ENCODE results near the gene HAL. TPM values are rescaled to one million over a fixed set of nuclear protein-coding genes. Genes with fewer than 3 reads are reported as not detected.

HAL gene, protein sequence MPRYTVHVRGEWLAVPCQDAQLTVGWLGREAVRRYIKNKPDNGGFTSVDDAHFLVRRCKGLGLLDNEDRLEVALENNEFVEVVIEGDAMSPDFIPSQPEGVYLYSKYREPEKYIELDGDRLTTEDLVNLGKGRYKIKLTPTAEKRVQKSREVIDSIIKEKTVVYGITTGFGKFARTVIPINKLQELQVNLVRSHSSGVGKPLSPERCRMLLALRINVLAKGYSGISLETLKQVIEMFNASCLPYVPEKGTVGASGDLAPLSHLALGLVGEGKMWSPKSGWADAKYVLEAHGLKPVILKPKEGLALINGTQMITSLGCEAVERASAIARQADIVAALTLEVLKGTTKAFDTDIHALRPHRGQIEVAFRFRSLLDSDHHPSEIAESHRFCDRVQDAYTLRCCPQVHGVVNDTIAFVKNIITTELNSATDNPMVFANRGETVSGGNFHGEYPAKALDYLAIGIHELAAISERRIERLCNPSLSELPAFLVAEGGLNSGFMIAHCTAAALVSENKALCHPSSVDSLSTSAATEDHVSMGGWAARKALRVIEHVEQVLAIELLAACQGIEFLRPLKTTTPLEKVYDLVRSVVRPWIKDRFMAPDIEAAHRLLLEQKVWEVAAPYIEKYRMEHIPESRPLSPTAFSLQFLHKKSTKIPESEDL
- total RNA-seq: 1 to 10 TPM in 1 of 2 donors, under 1 TPM in 1; 0.33 to 1.6 TPM
- under 1 TPM in 1 of 2 donors, not detected in 1; 0.29 TPM for polyA plus RNA-seq (ENCODE audit: insufficient read length in 2 of 2)
- long read RNA-seq, donor 1: 0 reads
- long read RNA-seq, donor 2: 0 reads
- long read RNA-seq, donor 3: 0 reads
- long read RNA-seq, donor 4: 0 reads

DNA sequence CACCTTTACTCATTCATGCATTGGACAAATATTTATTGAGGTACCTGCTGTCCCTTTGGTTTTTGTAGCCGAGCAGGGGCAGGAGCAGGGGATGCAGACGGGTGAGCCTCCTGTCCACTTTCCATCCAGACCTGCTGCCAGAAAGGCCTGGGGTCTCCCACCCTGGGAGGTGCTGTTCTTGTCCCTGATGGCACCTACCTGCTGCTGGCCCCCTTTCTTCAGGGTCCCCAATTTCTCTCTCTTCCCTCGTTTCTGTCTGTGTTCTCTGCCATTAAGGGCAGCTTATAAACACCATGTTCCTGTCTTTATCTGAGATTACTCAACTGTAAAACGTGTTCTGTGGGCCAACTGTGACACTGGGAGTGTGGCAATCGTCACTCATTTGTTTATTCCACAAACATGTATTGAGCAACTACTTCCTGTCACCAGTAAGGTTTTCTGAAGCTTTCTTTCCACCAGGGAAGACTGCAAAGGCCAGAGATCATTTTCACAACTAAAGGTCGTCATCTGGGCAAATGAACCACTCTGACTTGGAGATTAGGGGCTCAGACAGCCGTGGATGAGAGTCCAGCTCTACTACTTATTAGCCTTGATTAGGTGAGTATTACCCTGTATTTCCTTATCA is at the start of gene HAL:
Gene HAL (minus strand): TSS at position 311 of the 625 bp plus-strand sequence. CDS start 434 bp downstream, outside the sequence.
- peaks cover 11% of the 10 kb centered on the region for H3K36me3 ChIP-seq (ENCODE audit: control insufficient read depth, insufficient read depth, low read length)
- no peaks in the 10 kb centered on the region for H3K4me1 ChIP-seq (ENCODE audit: control insufficient read depth, insufficient read depth, low read length)
- DNase-seq (ENCODE audit: low read depth in 4 of 6, low spot score in 6 of 6): no peak
- WGBS (ENCODE audit: insufficient coverage): 66% methylated on average over 7 of the region's 7 CpGs
- no peaks in the 10 kb centered on the region for H3K9me3 ChIP-seq (ENCODE audit: control insufficient read depth, insufficient read depth, low read length)
- no peak within 1 kb of the TSS for H3K4me3 ChIP-seq (ENCODE audit: low read depth, low read length)
- no peaks in the 10 kb centered on the region for H3K27me3 ChIP-seq (ENCODE audit: control insufficient read depth, insufficient read depth, low read length)
- H3K27ac ChIP-seq (ENCODE audit: low read depth, low read length): no peak within 1 kb of the TSS

DNA sequence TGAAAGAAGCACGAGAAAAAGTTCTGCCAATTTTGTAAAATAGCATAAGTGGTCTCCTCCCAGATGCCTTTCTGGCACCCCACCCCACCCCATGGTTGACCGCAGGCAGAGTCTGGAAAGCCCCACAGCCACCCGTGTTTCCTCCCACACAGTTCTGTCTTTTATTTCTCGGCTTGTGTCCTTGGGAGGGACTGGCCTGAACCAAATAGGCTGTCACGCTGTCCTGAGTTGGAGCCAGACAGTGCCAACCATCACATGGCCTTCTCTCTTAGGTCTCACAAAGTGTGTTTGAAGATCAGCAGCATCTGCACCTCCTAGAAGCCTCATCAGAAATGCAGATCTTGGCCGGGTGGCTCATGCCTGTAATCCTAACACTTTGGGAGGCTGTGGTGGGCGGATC is 49.4 kb upstream of the HAL start:
- Histone ChIP-seq H3K4me3 (ENCODE audit: low read depth, low read length) (no peak overlapping the region), H3K36me3 (ENCODE audit: control insufficient read depth, insufficient read depth, low read length) (no peaks in the 10 kb centered on the region), H3K27ac (ENCODE audit: low read depth, low read length) (no peak overlapping the region), H3K9me3 (ENCODE audit: control insufficient read depth, insufficient read depth, low read length) (no peaks in the 10 kb centered on the region), H3K27me3 (ENCODE audit: control insufficient read depth, insufficient read depth, low read length) (no peaks in the 10 kb centered on the region), H3K4me1 (ENCODE audit: control insufficient read depth, insufficient read depth, low read length) (no peaks in the 10 kb centered on the region)
- no peak for DNase-seq (ENCODE audit: low read depth in 4 of 6, low spot score in 6 of 6)
- 91% methylated on average over 6 of the region's 7 CpGs for WGBS (ENCODE audit: insufficient coverage)

DNA sequence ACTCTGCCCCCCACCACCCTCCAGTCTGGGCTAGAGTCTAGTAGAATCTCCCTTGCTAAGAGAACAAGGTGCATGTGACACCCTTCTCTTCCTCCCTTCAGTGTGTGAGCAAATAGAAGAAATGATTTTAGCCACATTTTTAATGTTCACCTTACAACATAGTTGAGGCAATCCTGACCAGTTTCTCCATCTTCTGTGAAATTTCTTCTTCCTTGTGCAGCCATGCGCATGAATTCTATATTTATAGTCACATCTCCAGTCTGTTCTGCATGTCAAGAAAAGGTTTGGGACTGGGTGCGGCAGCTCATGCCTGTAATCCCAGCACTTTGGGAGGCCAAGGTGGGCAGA is 48.8 kb upstream of the HAL start:
- Histone ChIP-seq H3K27ac (ENCODE audit: low read depth, low read length) (no peak overlapping the region), H3K27me3 (ENCODE audit: control insufficient read depth, insufficient read depth, low read length) (no peaks in the 10 kb centered on the region), H3K4me3 (ENCODE audit: low read depth, low read length) (no peak overlapping the region), H3K9me3 (ENCODE audit: control insufficient read depth, insufficient read depth, low read length) (no peaks in the 10 kb centered on the region), H3K36me3 (ENCODE audit: control insufficient read depth, insufficient read depth, low read length) (no peaks in the 10 kb centered on the region), H3K4me1 (ENCODE audit: control insufficient read depth, insufficient read depth, low read length) (no peaks in the 10 kb centered on the region)
- WGBS (ENCODE audit: insufficient coverage): 100% methylated on average over 2 of the region's 2 CpGs
- no peak for DNase-seq (ENCODE audit: low read depth in 4 of 6, low spot score in 6 of 6)

DNA sequence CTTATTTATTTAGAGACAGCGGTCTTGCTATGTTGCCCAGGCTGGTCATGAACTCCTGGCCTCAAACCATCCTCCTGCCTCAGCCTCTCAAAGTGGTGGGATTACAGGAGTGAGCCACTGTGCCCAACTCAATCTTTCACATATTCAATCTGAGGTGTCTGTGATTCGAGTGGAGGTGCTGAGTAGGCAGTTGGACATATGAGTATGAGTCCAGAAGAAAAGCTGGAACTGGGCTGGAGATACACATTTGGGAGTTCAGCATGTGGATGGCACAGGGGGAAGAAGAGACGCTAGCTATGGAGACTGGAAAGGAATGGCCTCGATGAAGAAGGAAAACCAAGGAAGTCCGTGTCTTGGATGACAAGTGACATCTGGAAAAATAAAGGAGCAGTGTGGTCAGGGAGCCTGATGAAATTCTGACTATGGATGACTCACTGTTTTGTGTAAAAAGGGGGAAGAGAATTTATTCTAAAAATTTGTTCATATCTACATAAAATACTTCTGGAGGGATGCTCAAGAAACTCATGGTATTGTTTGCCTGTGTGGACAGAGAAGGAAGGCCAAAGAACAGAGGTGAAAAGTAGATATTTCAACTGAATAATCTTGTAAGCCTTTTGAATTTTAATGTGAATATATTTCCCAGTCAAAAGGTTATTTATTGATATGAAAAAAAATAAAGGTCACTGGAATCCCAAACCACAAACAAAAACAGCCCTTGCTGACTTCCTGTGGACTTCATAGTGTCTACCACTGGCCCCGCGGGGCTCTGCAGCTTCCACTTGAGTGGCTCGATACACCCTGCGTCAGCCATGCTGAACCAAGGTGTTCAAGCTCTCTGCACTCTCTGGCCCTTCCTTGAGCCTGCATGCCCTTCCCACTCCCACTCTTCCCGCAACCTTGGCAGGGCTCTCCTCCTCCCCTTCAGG is 48.1 kb upstream of the HAL start:
- Histone ChIP-seq H3K9me3 (ENCODE audit: control insufficient read depth, insufficient read depth, low read length) (no peaks in the 10 kb centered on the region), H3K4me3 (ENCODE audit: low read depth, low read length) (no peak overlapping the region), H3K27me3 (ENCODE audit: control insufficient read depth, insufficient read depth, low read length) (no peaks in the 10 kb centered on the region), H3K27ac (ENCODE audit: low read depth, low read length) (no peak overlapping the region), H3K36me3 (ENCODE audit: control insufficient read depth, insufficient read depth, low read length) (no peaks in the 10 kb centered on the region), H3K4me1 (ENCODE audit: control insufficient read depth, insufficient read depth, low read length) (no peaks in the 10 kb centered on the region)
- WGBS (ENCODE audit: insufficient coverage): 87% methylated on average over 9 of the region's 10 CpGs
- no peak for DNase-seq (ENCODE audit: low read depth in 4 of 6, low spot score in 6 of 6)

DNA sequence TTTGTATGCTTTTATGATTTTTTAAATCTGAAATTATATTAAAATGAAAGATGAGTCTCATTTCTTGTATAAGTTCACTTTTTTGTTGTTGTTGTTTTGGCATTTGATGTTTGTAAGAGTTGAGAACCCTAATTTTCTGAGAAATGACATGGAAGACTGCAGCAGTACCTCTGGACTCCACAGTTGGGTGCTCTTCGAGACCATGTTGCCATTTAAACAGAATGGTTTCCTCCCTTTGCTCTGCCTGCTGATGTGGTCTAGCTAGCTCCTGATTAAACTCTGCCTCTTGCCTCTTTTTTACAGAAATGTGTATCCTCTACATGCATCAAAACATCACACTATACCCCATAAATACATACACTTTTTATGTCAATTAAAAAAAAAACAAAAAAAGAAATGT is 45.0 kb upstream of the HAL start:
- Histone ChIP-seq H3K27ac (ENCODE audit: low read depth, low read length) (no peak overlapping the region), H3K9me3 (ENCODE audit: control insufficient read depth, insufficient read depth, low read length) (no peaks in the 10 kb centered on the region), H3K36me3 (ENCODE audit: control insufficient read depth, insufficient read depth, low read length) (no peaks in the 10 kb centered on the region), H3K27me3 (ENCODE audit: control insufficient read depth, insufficient read depth, low read length) (no peaks in the 10 kb centered on the region), H3K4me1 (ENCODE audit: control insufficient read depth, insufficient read depth, low read length) (no peaks in the 10 kb centered on the region), H3K4me3 (ENCODE audit: low read depth, low read length) (no peak overlapping the region)
- 100% methylated on average over 1 of the region's 1 CpG for WGBS (ENCODE audit: insufficient coverage)
- no peak for DNase-seq (ENCODE audit: low read depth in 4 of 6, low spot score in 6 of 6)

DNA sequence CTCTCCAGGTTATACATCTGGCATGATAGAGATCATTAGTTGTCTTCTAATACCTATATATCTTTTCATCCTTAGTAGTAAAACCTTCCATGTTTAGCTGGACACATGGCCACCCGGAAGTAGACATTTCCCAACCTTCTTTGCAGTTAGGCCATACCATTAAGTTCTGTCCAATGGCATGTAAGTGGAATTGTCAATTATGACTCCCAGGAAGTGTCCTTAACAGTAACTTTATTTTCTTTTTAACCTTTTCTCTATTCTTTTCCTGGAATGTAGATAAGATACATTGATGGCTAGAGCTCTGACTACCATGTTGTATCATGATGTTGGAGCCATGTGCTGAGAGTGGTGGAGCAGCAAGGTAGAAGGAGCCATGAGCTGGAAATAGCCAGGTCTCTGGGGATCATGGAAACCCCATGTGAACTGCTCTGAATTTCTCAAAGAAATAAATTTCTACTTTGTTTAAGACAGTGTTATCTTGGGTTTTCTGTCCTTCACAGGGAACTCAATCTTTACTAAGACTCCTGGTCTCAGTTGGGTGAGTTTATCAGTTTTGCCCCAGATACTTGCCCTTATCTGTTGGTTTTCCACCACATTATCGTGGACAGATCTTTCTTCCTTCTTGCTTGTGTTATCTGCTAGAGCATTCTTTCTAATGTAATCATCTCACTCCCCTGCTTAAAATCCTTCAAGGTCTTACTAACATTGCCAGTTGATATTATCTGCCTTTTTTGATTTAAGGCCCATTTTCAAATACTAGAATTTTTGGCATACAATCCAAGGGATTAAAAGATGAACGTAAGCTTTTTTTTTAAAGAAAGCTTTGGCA is 44.4 kb upstream of the HAL start:
- Histone ChIP-seq H3K27ac (ENCODE audit: low read depth, low read length) (no peak overlapping the region), H3K4me1 (ENCODE audit: control insufficient read depth, insufficient read depth, low read length) (no peaks in the 10 kb centered on the region), H3K9me3 (ENCODE audit: control insufficient read depth, insufficient read depth, low read length) (no peaks in the 10 kb centered on the region), H3K4me3 (ENCODE audit: low read depth, low read length) (no peak overlapping the region), H3K36me3 (ENCODE audit: control insufficient read depth, insufficient read depth, low read length) (no peaks in the 10 kb centered on the region), H3K27me3 (ENCODE audit: control insufficient read depth, insufficient read depth, low read length) (no peaks in the 10 kb centered on the region)
- WGBS (ENCODE audit: insufficient coverage): 100% methylated on average over 1 of the region's 3 CpGs
- no peak for DNase-seq (ENCODE audit: low read depth in 4 of 6, low spot score in 6 of 6)

DNA sequence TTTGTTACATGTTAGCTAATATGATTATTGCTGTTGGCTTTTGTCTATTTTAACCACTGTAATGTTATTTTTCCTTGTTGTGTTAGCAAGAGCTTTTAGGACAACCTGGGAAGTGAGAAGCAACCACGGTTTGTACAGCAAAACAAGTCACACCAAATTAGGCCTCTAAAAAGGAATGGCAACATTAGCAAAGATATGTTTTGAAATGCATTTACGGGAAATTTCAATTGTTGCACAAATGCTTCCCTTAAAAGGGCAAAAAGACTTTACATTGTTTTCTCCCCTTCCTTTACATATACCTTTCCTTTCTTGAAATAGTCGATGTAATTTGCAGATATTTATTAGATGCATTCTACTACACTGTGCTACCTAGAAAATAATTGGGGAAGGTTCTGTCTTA is 43.4 kb upstream of the HAL start:
- Histone ChIP-seq H3K4me3 (ENCODE audit: low read depth, low read length) (no peak overlapping the region), H3K27ac (ENCODE audit: low read depth, low read length) (no peak overlapping the region), H3K36me3 (ENCODE audit: control insufficient read depth, insufficient read depth, low read length) (no peaks in the 10 kb centered on the region), H3K9me3 (ENCODE audit: control insufficient read depth, insufficient read depth, low read length) (no peaks in the 10 kb centered on the region), H3K4me1 (ENCODE audit: control insufficient read depth, insufficient read depth, low read length) (peaks cover 3% of the 10 kb centered on the region), H3K27me3 (ENCODE audit: control insufficient read depth, insufficient read depth, low read length) (no peaks in the 10 kb centered on the region)
- DNase-seq (ENCODE audit: low read depth in 4 of 6, low spot score in 6 of 6): no peak
- WGBS (ENCODE audit: insufficient coverage): no CpG with 5 or more reads among the region's 3 CpGs

DNA sequence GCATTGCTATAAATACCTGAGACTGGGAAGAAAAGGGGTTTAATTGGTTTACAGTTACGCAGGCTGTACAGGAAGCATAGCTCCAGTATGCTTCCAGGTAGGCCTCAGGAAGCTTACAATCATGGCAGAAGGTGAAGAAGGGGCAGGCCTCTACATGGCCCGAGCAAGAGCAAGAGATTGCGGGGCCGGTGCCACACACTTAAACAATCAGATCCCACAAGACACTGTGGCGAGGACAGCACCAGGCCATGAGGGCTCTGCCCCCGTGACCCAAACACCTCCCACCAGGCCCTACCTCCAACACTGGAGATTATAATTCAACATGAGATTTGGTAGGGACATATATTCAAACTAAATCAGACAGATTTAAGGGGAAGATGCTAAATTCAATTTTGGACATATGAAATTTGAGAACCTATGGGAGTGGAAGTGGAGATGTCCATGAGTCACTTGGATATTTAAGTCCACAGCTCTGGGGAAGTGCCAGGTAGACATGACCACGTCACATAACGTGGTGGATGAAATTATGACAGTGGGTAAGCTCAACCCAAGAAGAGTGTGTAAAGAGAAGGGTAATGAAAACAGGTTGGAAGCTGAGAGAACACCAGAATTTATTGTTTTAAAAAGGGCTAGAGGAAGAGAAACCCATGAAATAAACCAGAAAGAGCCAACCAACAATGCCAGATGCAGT is 40.8 kb upstream of the HAL start:
- Histone ChIP-seq H3K4me3 (ENCODE audit: low read depth, low read length) (no peak overlapping the region), H3K27me3 (ENCODE audit: control insufficient read depth, insufficient read depth, low read length) (no peaks in the 10 kb centered on the region), H3K9me3 (ENCODE audit: control insufficient read depth, insufficient read depth, low read length) (no peaks in the 10 kb centered on the region), H3K27ac (ENCODE audit: low read depth, low read length) (no peak overlapping the region), H3K4me1 (ENCODE audit: control insufficient read depth, insufficient read depth, low read length) (peaks cover 5% of the 10 kb centered on the region), H3K36me3 (ENCODE audit: control insufficient read depth, insufficient read depth, low read length) (no peaks in the 10 kb centered on the region)
- WGBS (ENCODE audit: insufficient coverage): 96% methylated on average over 3 of the region's 8 CpGs
- DNase-seq (ENCODE audit: low read depth in 4 of 6, low spot score in 6 of 6): no peak
